GM03348 (cell line): ENCODE measurements around the gene SAP30BP.
A peak's percentile ranks its signal among the peaks of the same experiment; 100 is the strongest.

Experiments used
- DNase-seq: peaks from one replicate; pipeline ENCODE4 v3.0.0; 2012; ENCODE audit warnings: low spot score

SAP30BP gene

DNA sequence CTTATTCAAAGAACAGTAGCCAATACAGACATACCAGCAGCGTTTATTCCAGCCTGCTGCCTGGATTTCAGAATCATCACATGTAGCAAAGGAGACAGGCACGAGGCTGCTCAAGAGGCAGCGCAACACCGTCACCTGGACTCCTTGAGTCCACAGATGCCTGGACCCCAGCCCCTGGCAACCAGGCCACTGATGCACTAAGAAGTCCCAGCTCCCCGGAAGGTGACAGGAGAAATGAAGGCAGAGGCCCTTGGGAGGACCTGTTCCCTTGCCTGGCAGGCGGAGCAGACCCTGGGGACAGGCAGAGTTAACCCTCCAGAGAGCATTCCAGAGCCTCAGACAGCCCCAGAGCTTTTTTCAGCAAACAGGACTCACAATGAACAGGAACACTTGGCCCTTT is 17.5 kb upstream of the SAP30BP start:
- no peak for DNase-seq

DNA sequence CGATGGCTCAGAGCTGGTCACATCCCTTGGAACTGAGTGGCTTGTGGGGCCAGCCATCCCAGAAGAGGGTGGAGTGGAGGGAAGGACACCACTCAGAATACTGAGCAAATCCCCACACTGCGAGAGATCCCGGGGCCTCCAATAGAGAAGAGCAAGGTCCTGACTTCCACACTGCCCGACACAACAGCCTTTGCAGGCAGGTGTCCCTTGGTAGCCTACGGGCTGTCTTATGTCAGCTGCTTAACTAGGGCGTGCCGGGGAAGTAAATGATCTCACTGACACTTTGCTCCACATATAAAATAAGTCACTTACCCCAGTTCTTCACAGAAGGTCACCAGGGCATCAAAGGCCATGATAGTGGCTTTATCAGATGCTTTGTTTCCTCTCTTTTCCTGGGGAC is 16.3 kb upstream of the SAP30BP start:
- DNase-seq, result no peak

DNA sequence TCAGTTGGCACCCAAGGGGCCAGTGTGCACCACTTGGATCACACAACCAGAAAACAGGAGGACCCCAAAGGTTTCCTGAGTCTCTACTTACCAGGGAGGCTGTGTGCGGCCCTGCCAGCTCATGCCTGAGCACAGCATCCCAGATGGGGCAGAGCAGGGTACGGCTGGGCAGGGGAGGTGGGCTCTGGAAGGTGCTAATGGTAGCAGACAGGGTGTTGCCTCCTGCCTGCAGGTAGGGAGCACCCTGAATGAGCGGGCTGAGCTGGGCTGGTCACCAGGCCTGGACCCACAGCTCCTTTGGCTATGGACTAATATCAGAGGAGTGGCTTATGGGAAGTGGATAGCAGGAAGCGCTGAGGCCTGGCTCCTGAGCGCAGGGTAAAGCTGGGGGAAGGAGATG is 14.8 kb upstream of the SAP30BP start:
- DNase-seq, result no peak

DNA sequence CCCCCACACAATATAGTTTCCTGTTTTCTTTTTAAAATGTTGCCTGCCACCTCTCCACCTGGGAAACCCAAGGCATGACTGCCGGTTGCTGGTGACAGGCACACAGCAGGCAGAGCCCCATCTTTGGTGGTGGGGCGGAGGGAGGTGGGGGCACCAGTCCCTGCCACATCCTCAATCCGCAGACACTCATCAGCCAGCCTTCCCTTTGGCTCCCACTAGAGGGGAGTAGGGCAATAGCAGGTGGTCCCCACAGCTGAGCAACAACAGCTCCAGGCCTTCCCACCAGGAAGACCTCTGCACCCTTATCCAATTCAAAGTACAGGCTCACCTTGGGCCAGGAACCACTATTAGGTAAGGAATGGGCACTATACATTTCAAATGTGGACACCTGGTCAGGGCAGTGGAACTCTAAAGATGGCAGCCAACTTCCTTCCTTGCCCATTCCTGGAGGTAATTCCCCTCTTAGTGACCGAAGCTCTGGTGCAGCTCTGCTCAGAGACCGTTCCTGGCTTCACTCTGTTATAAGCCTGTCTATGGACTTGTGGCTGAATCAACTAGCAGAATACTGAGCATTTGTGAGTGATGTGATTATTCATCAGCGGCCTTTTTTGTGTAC is 14.1 kb upstream of the SAP30BP start:
- DNase-seq, result peak; percentile 68

DNA sequence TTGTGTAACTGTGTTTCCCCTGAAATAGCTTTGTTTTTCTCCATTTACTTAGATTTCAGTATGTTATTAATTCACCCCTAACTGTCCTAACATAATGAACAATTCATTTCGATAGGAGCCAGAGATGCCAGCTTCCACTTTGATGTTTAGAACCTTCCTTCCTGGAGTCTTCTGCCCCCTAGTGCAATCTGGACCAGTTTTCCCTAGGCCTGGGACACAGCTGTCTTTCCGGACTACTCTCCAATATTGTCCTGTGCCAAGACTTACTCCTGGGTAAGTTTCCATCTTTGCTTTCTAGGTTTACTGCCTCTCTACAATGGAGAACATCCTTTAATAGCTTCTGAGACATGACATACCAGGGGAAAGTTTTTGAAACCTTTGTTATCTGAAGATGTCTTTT is 13.0 kb upstream of the SAP30BP start:
- DNase-seq, result no peak

DNA sequence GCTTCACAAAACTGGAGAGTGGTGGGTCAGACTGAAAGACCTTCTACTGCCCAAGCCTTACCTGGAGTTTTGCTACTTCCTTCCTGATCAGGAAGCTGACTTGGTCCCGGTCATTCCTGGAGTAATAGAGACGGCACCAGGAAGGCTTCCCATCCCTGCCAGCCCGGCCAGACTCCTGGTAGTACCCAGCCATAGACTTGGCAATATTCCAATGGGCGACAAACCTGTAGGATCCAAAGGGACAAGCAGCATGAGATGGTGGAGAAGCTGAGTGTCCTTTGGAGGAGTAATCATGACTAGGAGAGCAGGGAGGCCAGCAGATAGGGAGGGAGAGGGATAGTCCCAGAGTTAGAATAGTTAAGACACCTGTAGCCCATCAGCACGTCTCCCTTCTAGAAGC is 8.9 kb upstream of the SAP30BP start:
- no peak for DNase-seq

DNA sequence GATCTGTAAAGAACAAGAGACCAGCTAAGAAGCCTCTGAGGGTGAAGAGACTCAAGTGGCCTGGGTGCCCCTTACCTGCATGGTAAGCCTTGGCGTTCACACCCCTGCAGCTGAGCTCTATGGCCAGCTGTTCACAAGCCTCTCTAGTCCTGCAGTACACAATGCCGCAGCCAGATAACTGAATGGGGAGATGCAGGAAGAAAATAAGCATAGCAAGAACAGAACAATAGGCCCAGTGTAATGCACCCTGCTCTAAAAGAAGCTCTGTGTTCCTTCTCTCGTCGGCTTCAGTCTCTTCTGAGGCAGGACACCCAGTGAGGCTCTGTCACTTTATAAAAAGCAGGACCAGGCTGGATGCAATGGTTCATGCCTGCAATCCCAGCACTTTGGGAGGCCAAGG is 5.6 kb upstream of the SAP30BP start:
- no peak for DNase-seq

DNA sequence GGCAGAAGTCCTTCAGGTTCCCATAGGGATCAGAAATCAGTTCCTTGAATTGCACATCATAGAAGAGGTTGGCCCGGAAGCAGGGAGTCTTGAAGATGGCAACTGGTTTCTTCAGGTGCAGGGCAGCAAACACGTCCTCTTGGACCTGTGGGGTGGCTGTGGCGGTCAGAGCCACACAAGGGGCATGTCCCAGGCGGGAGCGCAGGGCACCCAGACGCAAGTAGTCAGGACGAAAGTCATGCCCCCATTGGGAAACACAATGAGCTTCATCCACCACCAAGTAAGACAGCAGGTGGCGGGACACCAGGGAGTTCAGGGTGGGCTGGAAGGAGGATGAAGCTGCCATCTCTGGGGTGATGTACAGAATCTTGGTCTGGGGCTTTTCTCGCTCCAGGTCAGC is 4.6 kb upstream of the SAP30BP start:
- DNase-seq, result no peak

DNA sequence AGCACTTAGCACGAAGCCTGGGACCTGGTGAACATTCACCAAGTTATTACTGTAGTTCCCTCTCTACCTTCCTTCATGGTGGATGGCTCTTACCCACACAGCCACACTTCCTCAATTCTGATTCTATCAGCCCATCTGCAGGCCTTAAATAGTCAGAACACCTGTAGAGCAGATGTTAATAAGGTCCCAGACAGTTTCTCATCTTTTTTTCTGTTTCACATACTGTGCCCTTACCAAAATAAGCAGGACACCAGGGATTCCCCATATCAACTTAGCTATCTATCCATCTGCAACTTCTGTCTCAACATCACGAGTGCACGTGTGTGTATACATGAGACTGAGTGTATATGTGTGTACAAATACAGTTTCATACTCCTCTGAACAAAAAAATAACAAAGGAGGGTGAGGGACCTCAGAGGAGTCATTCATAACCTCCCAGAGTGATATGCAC is 3.0 kb upstream of the SAP30BP start:
- DNase-seq, result no peak

DNA sequence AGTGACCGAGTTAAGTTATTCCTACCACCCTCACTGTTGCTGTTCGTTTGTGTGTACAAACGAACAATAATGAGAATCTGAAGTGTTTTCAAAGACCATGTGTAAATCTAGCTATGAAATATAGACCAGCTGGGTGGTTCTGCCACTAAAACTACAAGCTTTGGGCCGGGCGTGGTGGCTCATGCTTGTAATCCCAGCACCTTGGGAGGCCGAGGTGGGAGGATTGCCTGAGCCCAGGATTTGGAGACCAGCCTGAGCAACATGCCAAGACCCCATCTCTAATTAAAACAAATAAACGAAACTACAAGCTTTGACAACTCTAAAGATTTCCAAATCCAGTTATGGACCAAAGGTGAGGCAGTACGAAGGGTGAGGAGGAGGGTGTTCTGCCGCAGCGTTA is 1.2 kb upstream of the SAP30BP start:
- no peak for DNase-seq

DNA sequence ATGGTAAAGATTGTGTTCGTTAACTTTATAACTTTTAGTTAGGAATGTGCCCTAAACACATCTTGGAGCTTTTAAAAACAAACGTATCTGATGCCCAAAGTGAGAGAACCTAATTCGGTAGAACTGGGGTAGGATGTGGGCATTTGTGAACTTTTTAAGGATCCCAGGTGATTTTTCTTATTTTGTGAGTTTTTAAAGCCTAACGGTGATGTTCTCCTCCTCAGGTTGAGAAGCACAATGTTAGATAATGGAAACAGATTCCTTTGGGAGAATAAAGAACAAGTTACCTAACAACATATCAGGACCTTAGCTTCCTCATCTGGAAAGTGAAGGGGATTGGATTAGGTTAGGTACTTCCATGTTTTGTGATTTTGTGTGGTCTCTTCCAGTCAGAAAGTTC is 687 bp downstream of the SAP30BP start:
- no peak for DNase-seq

DNA sequence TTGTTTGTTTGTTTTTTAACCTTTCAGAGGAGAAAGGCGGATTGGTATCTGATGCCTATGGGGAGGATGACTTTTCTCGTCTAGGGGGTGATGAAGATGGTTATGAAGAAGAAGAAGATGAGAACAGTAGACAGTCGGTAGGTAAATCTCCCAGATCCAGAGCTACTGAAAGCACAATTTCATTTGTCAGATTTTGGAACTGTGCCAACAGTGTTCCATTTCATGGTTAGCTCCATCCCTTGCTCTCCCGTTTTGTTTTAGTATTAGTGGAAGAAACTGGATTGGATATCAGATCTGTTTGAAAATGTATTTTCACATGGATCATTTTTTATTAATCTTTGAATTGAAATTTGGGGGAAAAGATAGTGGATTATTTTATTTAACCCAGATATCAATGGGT is 1.4 kb downstream of the SAP30BP start:
- no peak for DNase-seq

DNA sequence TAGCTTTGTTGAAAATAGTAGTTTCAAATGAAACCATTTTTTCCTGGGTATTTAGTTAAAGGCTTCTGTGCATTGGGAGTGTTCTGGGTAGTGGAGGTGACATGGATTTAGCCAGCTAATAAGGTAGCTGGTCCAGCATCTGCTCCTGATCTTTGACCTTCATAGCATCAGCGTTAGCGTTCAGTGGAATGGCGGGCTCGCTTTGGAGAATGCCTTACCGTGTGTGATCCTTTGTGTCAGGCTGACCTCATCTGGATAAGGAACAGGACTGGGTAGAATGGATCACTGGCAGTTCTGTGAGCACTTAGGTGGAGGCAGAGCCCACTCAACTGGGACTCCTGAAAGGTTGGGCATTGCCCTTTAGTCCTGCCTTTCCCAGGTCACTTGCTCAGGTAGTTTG is 3.7 kb downstream of the SAP30BP start:
- DNase-seq, result no peak

DNA sequence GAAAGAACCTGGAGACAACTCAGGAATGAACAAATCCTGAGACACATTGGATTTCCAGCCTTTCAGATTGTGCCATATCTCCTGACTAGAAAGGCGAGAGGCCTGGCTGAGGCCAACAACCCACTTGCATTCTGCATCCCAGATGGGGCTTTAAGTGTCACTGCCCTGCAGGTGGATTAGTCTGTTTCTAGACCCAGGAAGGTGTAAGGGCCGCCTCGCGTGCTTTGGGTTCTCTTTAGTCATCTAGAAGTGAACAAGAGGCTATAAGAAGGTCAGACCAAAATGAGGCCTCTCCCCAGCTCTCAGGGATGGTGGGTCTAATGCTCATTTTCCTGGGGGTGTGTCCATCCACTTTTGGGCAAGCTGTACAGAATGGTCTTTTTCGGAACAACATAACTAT is 4.9 kb downstream of the SAP30BP start:
- DNase-seq, result no peak

DNA sequence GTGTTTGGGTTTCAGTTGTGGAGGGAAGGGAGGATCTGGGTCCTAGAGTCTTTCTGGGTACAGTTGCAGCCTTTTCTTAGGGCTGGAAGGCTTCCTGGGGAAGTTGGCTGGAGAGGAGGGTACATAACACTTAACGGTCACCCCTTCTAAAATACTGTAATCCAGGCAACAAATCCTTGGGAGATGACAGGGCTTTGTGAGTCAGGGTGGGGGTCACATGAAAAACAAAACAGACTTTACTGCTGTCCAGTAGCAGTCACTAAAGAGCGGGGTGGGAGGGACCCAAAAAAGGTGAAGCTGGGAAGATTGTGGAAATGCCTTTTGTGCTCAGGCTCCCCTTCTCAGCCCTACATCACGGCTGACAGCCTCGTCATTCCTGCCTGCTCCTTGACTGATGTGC is 6.3 kb downstream of the SAP30BP start:
- DNase-seq, result no peak

DNA sequence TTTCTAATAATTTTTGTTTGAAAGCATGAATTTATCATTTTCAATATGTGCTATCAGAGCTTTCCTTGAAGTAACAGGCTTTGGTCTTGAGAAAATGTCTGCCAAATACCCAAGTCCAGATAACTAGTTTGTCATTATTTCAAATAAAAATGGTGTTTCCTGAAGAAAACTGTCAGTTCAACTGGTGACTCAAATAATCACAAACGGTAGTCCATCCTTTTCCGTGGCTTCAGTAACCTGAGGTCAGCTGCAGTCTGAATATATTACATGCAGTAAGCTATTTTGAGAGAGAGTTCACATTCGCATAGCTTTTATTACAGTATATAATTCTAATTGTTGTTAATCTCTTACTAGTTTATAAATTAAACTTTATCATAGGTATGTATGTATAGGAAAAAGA is 9.3 kb downstream of the SAP30BP start:
- no peak for DNase-seq

DNA sequence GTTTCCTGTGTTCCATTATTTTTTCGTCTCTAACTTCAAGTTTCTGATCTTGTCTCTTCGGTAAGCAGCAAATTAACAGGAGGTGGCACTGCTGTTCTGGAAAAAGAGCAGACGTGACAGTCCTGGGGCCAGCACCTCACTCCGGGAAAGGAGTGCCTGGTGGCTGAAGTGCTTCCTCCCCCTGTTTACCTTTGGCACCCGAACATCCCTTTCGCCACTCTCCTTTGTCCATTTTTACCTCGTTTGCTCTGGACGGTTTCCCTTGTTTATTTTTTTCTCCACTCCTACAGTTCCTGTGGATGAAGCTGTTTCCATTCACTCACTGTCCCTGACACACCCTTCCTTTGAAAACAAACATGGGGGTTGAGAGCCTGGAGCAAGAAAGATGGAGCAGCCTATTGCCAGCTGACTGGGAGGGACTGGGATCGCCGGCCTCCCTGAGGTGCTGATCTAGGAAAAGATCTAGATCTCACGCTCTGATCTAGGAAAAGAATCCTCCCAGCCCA is 12.6 kb downstream of the SAP30BP start:
- no peak for DNase-seq

DNA sequence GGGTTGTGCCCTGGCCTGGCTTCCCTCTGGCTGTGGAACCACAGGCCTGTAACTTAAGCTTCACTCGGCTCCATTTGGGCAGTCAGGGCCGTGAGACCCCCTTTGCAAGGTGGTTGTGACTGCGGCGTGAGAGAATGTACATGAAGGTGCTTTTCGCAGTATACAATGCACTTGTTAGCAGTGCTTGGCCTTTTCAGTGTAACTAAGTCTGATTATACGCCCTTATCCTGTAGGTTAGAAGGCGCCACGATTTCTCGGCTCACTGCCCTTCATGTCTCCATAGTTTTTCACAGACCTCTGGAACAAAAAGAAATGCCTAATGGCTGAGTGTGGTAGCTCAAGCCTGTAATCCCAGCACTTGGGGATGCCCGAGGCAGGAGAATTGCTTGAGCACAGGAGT is 13.3 kb downstream of the SAP30BP start:
- no peak for DNase-seq

DNA sequence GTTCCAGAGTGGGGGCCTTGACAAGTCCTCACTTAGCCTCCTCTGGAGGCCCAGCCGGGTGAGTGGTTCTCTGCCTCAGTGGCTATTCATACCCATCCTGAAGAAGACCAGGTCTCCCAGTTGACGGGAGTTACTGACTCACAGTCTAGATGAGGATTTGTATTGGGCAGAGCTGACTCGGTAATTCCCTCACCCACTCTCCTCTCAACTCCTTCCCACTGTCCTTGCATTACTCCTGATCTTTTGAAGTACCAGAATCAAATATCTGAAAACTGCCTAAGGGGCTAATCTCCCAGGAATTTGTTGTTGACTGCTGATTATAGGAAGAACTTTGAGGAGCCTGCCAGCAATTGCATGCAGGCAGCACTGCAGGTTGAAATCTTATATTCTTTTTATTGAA is 14.2 kb downstream of the SAP30BP start:
- DNase-seq, result peak; percentile 38

DNA sequence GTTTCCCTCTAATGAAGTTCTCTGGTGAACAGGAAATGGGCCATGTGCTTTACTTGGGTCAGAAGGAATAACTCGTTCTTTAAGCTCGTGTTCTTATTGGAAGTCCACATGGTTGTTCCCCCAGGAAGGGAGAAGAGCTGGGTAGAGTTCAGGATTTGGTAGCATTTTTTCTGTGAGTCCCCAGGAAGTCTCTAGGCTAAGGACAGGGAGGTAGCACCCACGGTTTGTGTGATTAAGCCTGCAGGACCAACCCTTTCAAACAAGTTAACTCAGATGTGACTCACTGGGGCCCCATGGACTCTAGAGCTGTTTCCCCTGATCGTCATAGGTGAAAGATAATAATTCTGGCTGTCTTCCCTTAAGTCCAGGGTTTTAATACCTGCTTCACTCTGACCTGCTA is 16.4 kb downstream of the SAP30BP start:
- peak; percentile 37 for DNase-seq

DNA sequence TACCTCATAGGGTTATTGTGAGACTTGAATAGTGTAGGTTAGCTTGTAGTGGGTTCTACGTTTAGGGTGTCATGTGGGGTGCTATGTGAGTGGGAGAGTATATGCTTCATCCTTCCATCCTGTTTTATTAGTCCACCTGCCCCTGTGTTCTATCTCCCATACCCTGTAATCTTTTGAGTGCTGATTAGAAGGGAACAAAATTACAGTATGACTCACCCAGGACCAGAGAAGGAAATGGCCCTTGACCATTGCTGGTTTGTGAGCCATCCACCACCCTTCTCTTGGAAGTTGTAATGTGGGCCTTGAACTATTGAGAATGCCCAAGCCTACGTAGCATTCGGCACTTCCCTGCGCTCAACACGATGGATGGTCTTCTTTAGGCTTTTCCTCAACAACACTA is 17.1 kb downstream of the SAP30BP start:
- no peak for DNase-seq

DNA sequence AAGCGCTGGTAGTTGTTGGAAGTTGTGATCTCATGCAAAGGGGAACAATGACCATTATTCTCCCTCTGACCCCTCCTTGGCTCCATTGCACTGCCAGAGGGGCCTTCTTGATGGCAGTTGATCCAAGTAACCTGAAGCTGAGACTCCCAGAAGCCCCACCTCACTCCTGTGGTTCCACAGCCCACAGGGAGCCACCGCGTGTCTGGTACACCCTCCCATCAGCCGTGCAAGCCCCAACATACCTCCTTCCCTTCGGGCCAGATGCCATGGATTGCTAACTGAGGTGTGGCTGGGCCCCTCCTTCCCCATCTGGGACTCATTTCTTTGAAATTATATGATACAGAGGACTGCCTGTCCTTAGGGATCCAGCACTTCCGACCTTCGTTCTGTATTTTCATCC is 17.8 kb downstream of the SAP30BP start:
- peak; percentile 66 for DNase-seq

DNA sequence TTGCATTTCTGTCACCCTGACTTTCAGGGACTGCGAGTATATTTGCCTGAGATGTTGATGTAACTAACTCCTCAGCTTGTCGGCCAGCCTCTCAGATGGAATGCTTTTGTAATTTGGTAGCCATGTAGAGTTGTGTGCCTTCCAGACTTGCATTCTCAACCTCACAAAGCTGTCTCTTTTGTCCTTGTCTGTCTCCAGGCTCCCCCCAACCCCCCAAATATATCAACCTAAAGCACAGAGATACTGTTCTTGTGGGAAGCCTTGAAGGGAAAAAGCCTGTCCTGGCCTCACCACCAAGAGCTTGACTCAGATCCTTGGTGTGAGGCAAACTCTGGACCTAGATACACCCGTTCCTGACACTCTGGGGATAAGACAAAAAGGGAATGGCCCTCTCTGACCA is 18.4 kb downstream of the SAP30BP start:
- no peak for DNase-seq

DNA sequence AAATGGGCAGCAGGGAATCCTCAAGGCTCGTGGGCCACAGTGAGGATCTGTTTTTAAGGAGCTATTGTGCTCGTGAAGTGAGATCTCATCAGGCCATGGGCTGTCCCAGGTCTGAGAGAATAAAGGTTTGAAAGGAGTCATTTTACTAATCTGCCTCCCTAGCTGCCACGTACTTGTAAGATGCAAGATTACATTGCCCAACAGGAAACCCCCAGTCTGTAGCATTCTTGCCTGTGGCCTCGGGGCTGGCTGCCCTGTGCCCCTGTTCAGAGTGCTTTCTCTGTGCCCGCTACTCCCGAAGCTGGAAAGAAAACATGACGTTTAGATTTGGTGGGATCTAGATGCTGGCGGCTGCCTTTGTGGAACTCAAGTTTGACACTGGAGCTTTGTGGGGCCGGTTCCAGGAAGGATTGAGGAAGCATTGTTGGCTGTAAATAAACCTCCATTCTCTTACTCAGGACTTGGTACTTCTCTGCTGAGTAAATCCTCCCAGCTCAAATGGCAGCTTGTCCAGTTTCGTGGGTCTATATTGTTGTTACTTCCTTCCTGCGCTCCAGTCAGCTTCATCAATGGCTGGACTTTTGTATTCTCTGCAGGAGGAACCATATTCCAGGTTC is 21.2 kb downstream of the SAP30BP start:
- DNase-seq, result no peak
